ENCODE results near the gene TBXT. TPM values are rescaled to one million over a fixed set of nuclear protein-coding genes. Genes with fewer than 3 reads are reported as not detected.

The TBXT gene
- total RNA-seq, 3 donors from 2014 or later, result not detected

- no peak for ATAC-seq
- H3K4me3 ChIP-seq, result no peak overlapping the region
- no peak for TF ChIP-seq CTCF (IDR thresholded peaks at IDR 0.05)
Observed at GRCh38 chr6:166168616-166169548, 1.2 kb upstream of the TBXT start.

GRCh38 chr6:166167258-166167731 lies 356 bp downstream of the TBXT start:
- Histone ChIP-seq H3K9me3 (no peaks in the 10 kb centered on the region), H3K4me1 (ENCODE audit: low read depth) (peaks cover 17% of the 10 kb centered on the region), H3K36me3 (ENCODE audit: low read depth) (no peaks in the 10 kb centered on the region), H3K4me3 (no peak overlapping the region)
- intact Hi-C loops (cut with DNase I, micrococcal nuclease), result no loop called here
- no peak for TF ChIP-seq CTCF (IDR thresholded peaks at IDR 0.05)
- no peak for ATAC-seq
- no peak for DNase-seq

More at GRCh38 chr6:166168616-166169548, 1.2 kb upstream of the TBXT start:
- Histone ChIP-seq H3K4me1 (ENCODE audit: low read depth) (peaks cover 17% of the 10 kb centered on the region), H3K9me3 (no peaks in the 10 kb centered on the region), H3K36me3 (ENCODE audit: low read depth) (no peaks in the 10 kb centered on the region)
- intact Hi-C loops (cut with DNase I, micrococcal nuclease), result no loop called here
- no peak for DNase-seq

- intact Hi-C loops (cut with DNase I, micrococcal nuclease), result no loop called here
- no peak for ATAC-seq
Observed at GRCh38 chr6:166166314-166167257, 1.1 kb downstream of the TBXT start.

GRCh38 chr6:166165558-166166313 lies 1.9 kb downstream of the TBXT start:
- no peak for TF ChIP-seq CTCF (IDR thresholded peaks at IDR 0.05)
- H3K9me3 ChIP-seq, result no peaks in the 10 kb centered on the region
- no peak overlapping the region for H3K4me3 ChIP-seq
- H3K4me1 ChIP-seq (ENCODE audit: low read depth), result peaks cover 17% of the 10 kb centered on the region
- no peak for ATAC-seq
- intact Hi-C loops (cut with DNase I, micrococcal nuclease), result no loop called here
- no peak for DNase-seq
- no peaks in the 10 kb centered on the region for H3K36me3 ChIP-seq (ENCODE audit: low read depth)

More at GRCh38 chr6:166166314-166167257, 1.1 kb downstream of the TBXT start:
- no peak for DNase-seq
- Histone ChIP-seq H3K36me3 (ENCODE audit: low read depth) (no peaks in the 10 kb centered on the region), H3K9me3 (no peaks in the 10 kb centered on the region), H3K4me3 (no peak overlapping the region), H3K4me1 (ENCODE audit: low read depth) (peaks cover 17% of the 10 kb centered on the region)
- TF ChIP-seq CTCF (IDR thresholded peaks at IDR 0.05), result no peak
